GM23338 (cell line): ENCODE measurements around the gene STX16. TPM values are rescaled to one million over a fixed set of nuclear protein-coding genes. Genes with fewer than 3 reads are reported as not detected.

Source experiments
- ATAC-seq: fragments of 200-7000 bp; cut with Tn5 transposase; 3 replicates; pipeline ENCODE4 v1.9.1; 2020
- DNase-seq: peaks from one replicate; pipeline ENCODE4 v3.0.0-alpha.2; 2015; ENCODE audit warnings: low spot score
- H2AFZ ChIP-seq: fragments of 200-600 bp; sonication (generic); 2 replicates; pipeline ENCODE4 v1.8.0; 2016; ENCODE audit warnings: antibody characterized with exemption, mild to moderate bottlenecking, moderate library complexity
- H3F3A ChIP-seq: fragments of 200-600 bp; sonication (generic); replicated peaks from 2 replicates; pipeline ENCODE4 v1.8.0; 2017; ENCODE audit warnings: antibody characterized with exemption, mixed run types, low read depth
- H3K27ac ChIP-seq: fragments of 200-600 bp; sonication (generic); 2 replicates; pipeline ENCODE4 v1.6.1; 2016; ENCODE audit warnings: low read depth
- H3K27me3 ChIP-seq: fragments of 200-600 bp; sonication (generic); 2 replicates; pipeline ENCODE4 v1.8.0; 2016; ENCODE audit warnings: mild to moderate bottlenecking, mixed run types, moderate library complexity; ENCODE audit not compliant: insufficient read depth
- H3K36me3 ChIP-seq: fragments of 200-600 bp; sonication (generic); 2 replicates; pipeline ENCODE4 v1.8.0; 2016; ENCODE audit warnings: mild to moderate bottlenecking; ENCODE audit not compliant: insufficient read depth
- H3K4me1 ChIP-seq: fragments of 200-600 bp; sonication (generic); 2 replicates; pipeline ENCODE4 v1.8.0; 2016; ENCODE audit warnings: mild to moderate bottlenecking, moderate library complexity; ENCODE audit not compliant: insufficient read depth
- H3K4me2 ChIP-seq: fragments of 200-600 bp; sonication (generic); 2 replicates; pipeline ENCODE4 v1.7.1; 2017; ENCODE audit warnings: mixed run types
- H3K4me3 ChIP-seq: fragments of 200-600 bp; sonication (generic); 2 replicates; pipeline ENCODE4 v1.6.1; 2016; ENCODE audit warnings: mixed run types
- H3K79me2 ChIP-seq: fragments of 200-600 bp; sonication (generic); replicated peaks from 2 replicates; pipeline ENCODE4 v1.8.0; 2017; ENCODE audit warnings: mild to moderate bottlenecking; ENCODE audit not compliant: insufficient read depth
- H3K9me2 ChIP-seq: fragments of 200-600 bp; sonication (generic); 2 replicates; pipeline ENCODE4 v1.8.0; 2017; ENCODE audit not compliant: insufficient read depth
- H4K20me1 ChIP-seq: fragments of 200-600 bp; sonication (generic); replicated peaks from 2 replicates; pipeline ENCODE4 v1.8.0; 2017; ENCODE audit warnings: mild to moderate bottlenecking; ENCODE audit not compliant: insufficient read depth
- H3K27ac Mint-ChIP-seq: 2 replicates; pipeline ENCODE4 v1.8.0; 2020; ENCODE audit warnings: inconsistent platforms, mild to moderate bottlenecking, moderate library complexity, mixed read lengths
- H3K27me3 Mint-ChIP-seq: 3 replicates; pipeline ENCODE4 v1.8.0; 2022; ENCODE audit warnings: low read depth, mild to moderate bottlenecking, moderate library complexity, mixed read lengths, inconsistent platforms; ENCODE audit not compliant: insufficient read depth, poor library complexity
- H3K36me3 Mint-ChIP-seq: 3 replicates; pipeline ENCODE4 v1.8.0; 2021; ENCODE audit warnings: low read depth, mild to moderate bottlenecking, inconsistent platforms, moderate library complexity, mixed read lengths
- H3K4me1 Mint-ChIP-seq: 3 replicates; pipeline ENCODE4 v1.8.0; 2020; ENCODE audit warnings: mild to moderate bottlenecking, inconsistent platforms, mixed read lengths
- H3K4me3 Mint-ChIP-seq: 3 replicates; pipeline ENCODE4 v1.8.0; 2021; ENCODE audit warnings: moderate library complexity, mild to moderate bottlenecking, inconsistent platforms, mixed read lengths
- H3K9me3 Mint-ChIP-seq: 3 replicates; pipeline ENCODE4 v1.8.0; 2020; ENCODE audit warnings: moderate library complexity, mild to moderate bottlenecking, inconsistent platforms, mixed read lengths
- CREB1 ChIP-seq: fragments of 250-450 bp; sonication (Bioruptor Pico); IDR thresholded peaks from 2 replicates; pipeline ENCODE4 v1.5.0; 2020; ENCODE audit warnings: low read depth, mild to moderate bottlenecking, moderate library complexity
- EZH2 ChIP-seq: fragments of 200-600 bp; sonication (generic); IDR thresholded peaks from one replicate; pipeline ENCODE4 v1.8.0; 2017; ENCODE audit warnings: antibody characterized with exemption, mild to moderate bottlenecking, low read depth; ENCODE audit not compliant: unreplicated experiment
- EZH2phosphoT487 ChIP-seq: fragments of 200-600 bp; sonication (generic); IDR thresholded peaks from one replicate; pipeline ENCODE4 v1.8.1; 2018; ENCODE audit warnings: antibody characterized with exemption; ENCODE audit not compliant: unreplicated experiment
- JUNB ChIP-seq: IDR thresholded peaks from one replicate; pipeline ENCODE4 v1.6.1; 2016; ENCODE audit warnings: antibody characterized with exemption; ENCODE audit not compliant: unreplicated experiment
- POLR2AphosphoS5 ChIP-seq: IDR thresholded peaks from 2 replicates; pipeline ENCODE4 v1.6.1; 2016; ENCODE audit warnings: antibody characterized with exemption, low read depth
- STAT1 ChIP-seq: IDR thresholded peaks from one replicate; pipeline ENCODE4 v1.6.1; 2016; ENCODE audit warnings: antibody characterized with exemption; ENCODE audit not compliant: unreplicated experiment
- ZNF114 ChIP-seq: fragments of 250-450 bp; sonication (Bioruptor Pico); IDR thresholded peaks from 2 replicates; pipeline ENCODE4 v1.5.0; 2020; ENCODE audit warnings: mild to moderate bottlenecking, moderate library complexity
- polyA plus RNA-seq: library from polyadenylated mRNA; unstranded; fragments of >200 nt; fragmentation: Nextera tagmentation; extraction: Ambion mirVana; gene quantifications from 2 replicates; pipeline ENCODE4 v1.2.1, GENCODE V29; 2016
- total RNA-seq: library from RNA; depleted of rRNA; stranded (reverse); fragments of >200 nt; shearing (Covaris generic); gene quantifications from 2 replicates; pipeline ENCODE4 v1.2.3, GENCODE V29; 2014
- TF ChIP-seq, protein P1 (sequence below), 2 experiments: fragments of 200-600 bp in 1 of 2; sonication (generic) in 1 of 2; conservative IDR thresholded peaks; 2 replicates each; pipeline versions ENCODE4 v1.5.1 to v1.6.1; 2016 to 2017; ENCODE audit warnings: antibody characterized with exemption in 2 of 2, low read depth in 2 of 2, mild to moderate bottlenecking in 2 of 2, moderate library complexity in 1 of 2
- TF ChIP-seq, protein P2 (sequence below): IDR thresholded peaks from 2 replicates; pipeline ENCODE4 v1.6.1; 2016; ENCODE audit warnings: antibody characterized with exemption

STX16 gene
- total and polyA plus RNA-seq, 2 experiments from 2014 or later = 31.2 to 70.5 TPM

DNA sequence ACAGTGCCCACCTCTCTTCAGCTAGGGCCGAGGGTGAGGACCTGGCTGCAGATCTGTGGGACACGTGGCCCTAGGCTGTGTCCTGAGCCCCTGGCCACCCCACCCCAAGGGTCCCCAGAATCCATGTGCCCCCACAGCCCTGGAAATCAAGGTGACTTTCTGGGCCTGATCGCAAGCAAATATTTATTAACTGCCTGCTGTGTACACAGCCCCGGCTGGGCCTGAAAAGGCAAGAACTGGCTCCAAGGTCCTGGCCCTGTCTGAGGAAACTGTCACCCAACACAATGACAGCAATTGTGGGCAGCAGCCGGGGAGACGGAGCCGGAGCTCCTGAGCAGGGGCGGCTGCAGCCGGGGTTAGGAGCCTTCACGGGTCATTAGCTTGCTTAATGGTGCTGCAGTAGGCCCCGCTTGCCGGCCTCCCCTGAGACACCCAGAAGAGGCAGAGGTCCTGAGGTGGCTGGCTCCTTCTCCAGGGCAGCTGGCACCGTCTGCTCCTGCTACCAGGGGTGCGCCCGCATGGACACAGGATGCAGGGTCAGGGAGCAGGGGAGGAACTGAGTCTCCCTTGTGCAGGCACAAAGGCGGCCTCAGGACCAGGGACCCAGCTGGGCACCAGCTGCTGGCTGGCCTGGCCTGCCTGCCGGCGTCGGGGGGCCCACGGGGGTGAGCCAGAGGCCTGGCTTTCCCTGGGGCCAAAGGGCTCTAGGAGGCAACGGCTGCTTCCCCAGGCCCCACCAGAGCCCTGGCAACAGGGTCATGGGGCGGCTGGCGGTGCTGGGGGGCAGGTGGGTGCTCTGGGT, 65.6 kb downstream of the STX16 start:
- Histone ChIP-seq H3K4me2 (no peak overlapping the region), H3K27ac (no peak overlapping the region), H3F3A (no peaks in the 10 kb centered on the region), H3K4me1 (no peaks in the 10 kb centered on the region; the same call in 1 of the 2 replicates), H4K20me1 (no peaks in the 10 kb centered on the region; the same call in 1 of the 2 replicates), H3K27me3 (no peaks in the 10 kb centered on the region), H3K36me3 (no peaks in the 10 kb centered on the region), H3K9me2 (no peaks in the 10 kb centered on the region), H2AFZ (no peak overlapping the region), H3K4me3 (no peak overlapping the region), H3K79me2 (no peaks in the 10 kb centered on the region)
- Mint-ChIP-seq H3K4me1 (peaks cover 4% of the 10 kb centered on the region; the same call in 1 of the 3 replicates), H3K27ac (no peak overlapping the region), H3K36me3 (peaks cover 3% of the 10 kb centered on the region; the same call in 1 of the 3 replicates), H3K27me3 (peaks cover 7% of the 10 kb centered on the region), H3K4me3 (no peak overlapping the region), H3K9me3 (no peaks in the 10 kb centered on the region; the same call in 2 of the 3 replicates)
- DNase-seq = no peak
- ATAC-seq = no peak; the same call in 2 of the 3 replicates
- TF ChIP-seq ZNF114 (no peak), EZH2phosphoT487 (no peak), STAT1 (no peak), EZH2 (no peak), CREB1 (CRISPR knock-in tag) (no peak), POLR2AphosphoS5 (no peak), JUNB (no peak)
- TF ChIP-seq, protein P1, sequence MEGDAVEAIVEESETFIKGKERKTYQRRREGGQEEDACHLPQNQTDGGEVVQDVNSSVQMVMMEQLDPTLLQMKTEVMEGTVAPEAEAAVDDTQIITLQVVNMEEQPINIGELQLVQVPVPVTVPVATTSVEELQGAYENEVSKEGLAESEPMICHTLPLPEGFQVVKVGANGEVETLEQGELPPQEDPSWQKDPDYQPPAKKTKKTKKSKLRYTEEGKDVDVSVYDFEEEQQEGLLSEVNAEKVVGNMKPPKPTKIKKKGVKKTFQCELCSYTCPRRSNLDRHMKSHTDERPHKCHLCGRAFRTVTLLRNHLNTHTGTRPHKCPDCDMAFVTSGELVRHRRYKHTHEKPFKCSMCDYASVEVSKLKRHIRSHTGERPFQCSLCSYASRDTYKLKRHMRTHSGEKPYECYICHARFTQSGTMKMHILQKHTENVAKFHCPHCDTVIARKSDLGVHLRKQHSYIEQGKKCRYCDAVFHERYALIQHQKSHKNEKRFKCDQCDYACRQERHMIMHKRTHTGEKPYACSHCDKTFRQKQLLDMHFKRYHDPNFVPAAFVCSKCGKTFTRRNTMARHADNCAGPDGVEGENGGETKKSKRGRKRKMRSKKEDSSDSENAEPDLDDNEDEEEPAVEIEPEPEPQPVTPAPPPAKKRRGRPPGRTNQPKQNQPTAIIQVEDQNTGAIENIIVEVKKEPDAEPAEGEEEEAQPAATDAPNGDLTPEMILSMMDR (conservative IDR thresholded peaks at IDR 0.05; ENCODE audit: low read depth in 2 of 2) = no peak
- TF ChIP-seq, protein P2, sequence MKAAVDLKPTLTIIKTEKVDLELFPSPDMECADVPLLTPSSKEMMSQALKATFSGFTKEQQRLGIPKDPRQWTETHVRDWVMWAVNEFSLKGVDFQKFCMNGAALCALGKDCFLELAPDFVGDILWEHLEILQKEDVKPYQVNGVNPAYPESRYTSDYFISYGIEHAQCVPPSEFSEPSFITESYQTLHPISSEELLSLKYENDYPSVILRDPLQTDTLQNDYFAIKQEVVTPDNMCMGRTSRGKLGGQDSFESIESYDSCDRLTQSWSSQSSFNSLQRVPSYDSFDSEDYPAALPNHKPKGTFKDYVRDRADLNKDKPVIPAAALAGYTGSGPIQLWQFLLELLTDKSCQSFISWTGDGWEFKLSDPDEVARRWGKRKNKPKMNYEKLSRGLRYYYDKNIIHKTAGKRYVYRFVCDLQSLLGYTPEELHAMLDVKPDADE = no peak

DNA sequence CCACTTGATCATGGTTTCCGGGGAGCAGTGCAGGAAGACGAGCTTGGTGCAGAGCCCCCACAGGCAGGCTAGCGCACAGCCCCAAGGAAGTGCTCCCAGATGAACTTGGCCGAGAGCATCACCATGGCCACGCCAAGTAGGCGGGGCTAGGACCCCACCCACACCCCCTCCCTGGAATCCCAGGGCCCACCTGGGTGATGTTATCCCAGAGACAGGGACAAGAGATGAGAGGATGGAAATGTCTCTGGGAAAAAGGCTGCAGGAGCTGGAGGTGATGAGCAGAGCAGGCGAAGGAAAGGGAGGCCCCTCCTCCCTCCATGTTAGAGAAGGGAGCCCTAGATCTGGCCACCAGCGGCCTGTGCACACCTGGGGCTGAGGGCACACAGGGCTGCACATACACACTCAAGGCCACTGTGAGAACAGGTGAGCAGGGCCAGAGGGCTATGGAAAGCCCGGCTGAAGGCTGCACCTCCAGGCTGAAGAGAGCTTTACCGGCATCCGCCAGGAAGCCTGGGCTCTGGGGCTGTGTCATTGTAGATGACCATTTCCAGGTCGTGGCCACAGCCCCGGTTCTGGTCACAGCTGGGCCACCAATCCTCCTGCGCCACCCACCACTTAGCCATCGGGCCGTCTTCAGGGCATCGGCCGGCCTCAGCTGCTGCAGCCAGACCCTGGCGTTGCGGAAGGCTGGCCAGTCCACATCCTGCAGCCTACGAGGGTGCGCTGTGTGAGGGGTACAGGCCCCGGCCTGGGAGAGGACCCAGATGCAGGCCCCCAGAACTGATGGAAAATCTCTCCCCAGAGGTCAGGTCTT, 66.4 kb downstream of the STX16 start:
- no peaks in the 10 kb centered on the region; the same call in 1 of the 2 replicates for H4K20me1 ChIP-seq
- no peak overlapping the region for H3K4me3 Mint-ChIP-seq
- H3K4me1 ChIP-seq = no peaks in the 10 kb centered on the region; the same call in 1 of the 2 replicates
- TF ChIP-seq POLR2AphosphoS5 = no peak
- no peaks in the 10 kb centered on the region for H3K9me2 ChIP-seq
- H3F3A ChIP-seq = no peaks in the 10 kb centered on the region
- no peak overlapping the region for H3K4me2 ChIP-seq
- no peaks in the 10 kb centered on the region for H3K36me3 ChIP-seq
- DNase-seq (no peak), ATAC-seq (peak; percentile 45)
- peaks cover 9% of the 10 kb centered on the region for H3K4me1 Mint-ChIP-seq
- H3K4me3 ChIP-seq = no peak overlapping the region
- H3K9me3 Mint-ChIP-seq = no peaks in the 10 kb centered on the region; the same call in 2 of the 3 replicates
- no peaks in the 10 kb centered on the region for H3K27me3 ChIP-seq
- H3K27me3 Mint-ChIP-seq = peaks cover 7% of the 10 kb centered on the region
- no peak overlapping the region for H3K27ac Mint-ChIP-seq
- no peaks in the 10 kb centered on the region for H3K79me2 ChIP-seq
- H2AFZ ChIP-seq = no peak overlapping the region
- peaks cover 3% of the 10 kb centered on the region; the same call in 1 of the 3 replicates for H3K36me3 Mint-ChIP-seq
- H3K27ac ChIP-seq = no peak overlapping the region
